Inflammatory macrophage (primary cell): Measurements from ENCODE around the gene ACTL8.

Source experiments
- DNase-seq, 2 donors: peaks; one replicate each; pipeline ENCODE4 v3.0.0-alpha.2; 2020 to 2022

Gene ACTL8

GRCh38 chr1:17772615-17773212, 17.6 kb downstream of the ACTL8 start:
- no peak for DNase-seq

DNA sequence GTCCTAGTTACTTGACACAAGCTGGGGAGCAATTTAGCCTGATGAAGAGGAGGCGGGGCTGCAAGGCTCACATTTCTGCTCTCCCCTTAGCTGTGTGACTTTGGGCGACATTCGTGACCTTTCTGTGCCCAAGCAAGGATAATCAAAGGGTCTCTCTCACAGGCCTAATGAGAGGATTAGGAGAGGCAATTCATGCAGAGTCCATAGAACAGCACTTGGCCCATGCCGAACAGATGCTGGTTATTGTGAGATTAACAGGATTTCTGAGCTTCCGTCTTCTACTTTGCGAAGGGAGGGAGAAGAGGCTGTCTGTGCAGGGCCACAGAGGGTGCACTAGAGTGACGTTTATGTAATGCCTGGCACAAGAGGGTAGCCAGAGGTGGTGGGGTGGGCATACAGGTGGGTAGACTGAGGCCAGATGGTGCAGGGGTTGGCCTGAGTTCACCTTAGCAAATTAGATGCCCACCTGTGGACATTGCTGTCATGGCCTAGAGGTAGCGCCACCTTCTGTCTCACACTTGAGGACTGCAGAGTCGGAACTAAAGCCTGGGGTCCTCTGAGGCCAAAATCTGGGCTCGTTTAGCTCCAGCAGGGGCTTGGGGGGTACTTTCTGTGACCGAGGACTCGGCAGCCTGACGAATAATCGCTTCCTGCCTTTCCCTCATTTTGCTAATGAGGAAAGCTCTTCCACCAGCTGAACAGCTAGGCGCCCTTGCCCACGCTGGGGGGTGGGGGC, 18.6 kb downstream of the ACTL8 start:
- DNase-seq, result no peak

- DNase-seq, result no peak
These were observed 19.3 kb downstream of the ACTL8 start for GRCh38 chr1:17774452-17774851.

DNA sequence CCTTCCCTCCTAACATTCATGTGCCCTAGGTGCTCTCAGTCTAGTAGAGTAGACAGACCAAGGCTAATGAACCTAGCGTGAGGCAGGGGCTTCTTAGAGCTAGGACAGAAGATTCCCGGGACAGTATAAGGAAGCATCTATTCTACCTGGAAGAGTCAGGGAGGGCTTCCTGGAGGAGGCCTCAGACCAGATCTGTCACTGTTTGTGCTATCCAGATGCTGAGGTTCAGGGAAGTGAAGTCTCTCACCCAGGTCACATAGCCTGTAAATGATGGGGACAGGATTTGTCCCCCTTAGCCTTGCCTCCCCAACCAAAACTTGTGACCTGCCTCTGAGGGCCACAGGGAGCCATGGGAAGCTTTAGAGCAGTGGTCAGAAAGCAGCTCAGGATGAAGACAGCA, 20.7 kb downstream of the ACTL8 start:
- no peak for DNase-seq

GRCh38 chr1:17776426-17776825, 21.3 kb downstream of the ACTL8 start:
- DNase-seq, result no peak

DNA sequence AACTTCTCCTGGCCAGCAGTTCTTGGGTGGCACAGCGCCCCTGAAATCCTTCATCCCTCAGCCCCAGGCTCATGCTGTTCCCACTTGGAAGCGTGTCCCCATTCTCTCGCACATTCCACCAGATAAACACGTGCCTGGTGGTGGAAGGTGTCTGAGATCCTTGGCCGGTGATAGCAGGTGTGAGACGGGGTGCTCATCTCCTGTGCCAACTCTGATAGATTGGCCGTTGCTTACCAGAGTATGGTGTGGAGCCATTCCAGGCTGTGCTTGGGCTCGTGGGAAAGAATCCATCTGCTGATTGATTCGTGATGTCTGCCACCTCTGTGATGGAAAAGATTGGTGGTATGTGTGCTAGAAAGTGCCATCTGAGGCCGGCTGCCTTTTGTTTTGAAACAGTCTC, 22.2 kb downstream of the ACTL8 start:
- DNase-seq, result no peak

DNA sequence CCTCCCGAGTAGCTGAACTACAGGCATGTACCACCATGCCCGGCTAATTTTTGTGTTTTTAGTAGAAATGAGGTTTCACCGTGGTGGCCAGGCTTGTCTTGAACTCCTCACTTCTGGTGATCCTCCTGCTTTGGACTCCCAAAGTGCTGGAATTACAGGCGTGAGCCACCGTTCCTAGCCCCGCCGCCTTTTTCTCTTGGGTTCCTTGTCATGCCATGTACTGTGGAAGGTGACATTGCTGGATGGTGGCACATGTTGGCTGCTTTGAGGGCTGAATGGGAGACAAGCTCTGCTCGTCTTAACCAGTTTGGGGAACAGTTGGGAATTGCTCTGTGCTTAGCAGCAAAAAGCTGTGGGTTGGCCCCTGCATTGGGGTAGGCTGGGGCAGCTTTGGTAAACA, 22.7 kb downstream of the ACTL8 start:
- DNase-seq, result no peak

GRCh38 chr1:17780916-17781315, 25.8 kb downstream of the ACTL8 start:
- no peak for DNase-seq

GRCh38 chr1:17789926-17790325, 34.8 kb downstream of the ACTL8 start:
- no peak for DNase-seq

GRCh38 chr1:17790383-17791054, 35.4 kb downstream of the ACTL8 start:
- DNase-seq, result no peak

- DNase-seq, result no peak
These were observed 35.9 kb downstream of the ACTL8 start for GRCh38 chr1:17791055-17791390.

DNA sequence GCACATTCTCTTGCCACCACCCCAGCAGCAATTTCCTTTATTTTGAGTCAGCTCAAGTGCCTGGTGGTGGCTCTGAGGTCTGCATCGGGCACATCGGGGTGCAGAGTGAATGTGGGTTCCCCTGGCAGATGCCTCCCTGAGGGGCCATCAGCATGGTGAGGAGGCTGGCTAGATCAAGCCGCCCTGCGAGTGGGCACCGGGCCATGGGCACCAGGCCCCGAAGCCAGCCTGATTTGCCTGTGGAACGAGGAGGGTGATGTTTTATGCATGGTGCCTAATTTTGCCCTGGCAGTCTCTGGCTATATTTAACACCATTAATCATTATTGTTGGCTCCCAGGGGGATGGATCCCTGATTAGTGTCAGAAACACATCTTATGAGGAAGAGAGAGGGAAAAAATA, 36.3 kb downstream of the ACTL8 start:
- no peak for DNase-seq

GRCh38 chr1:17792421-17792820, 37.3 kb downstream of the ACTL8 start:
- no peak for DNase-seq

DNA sequence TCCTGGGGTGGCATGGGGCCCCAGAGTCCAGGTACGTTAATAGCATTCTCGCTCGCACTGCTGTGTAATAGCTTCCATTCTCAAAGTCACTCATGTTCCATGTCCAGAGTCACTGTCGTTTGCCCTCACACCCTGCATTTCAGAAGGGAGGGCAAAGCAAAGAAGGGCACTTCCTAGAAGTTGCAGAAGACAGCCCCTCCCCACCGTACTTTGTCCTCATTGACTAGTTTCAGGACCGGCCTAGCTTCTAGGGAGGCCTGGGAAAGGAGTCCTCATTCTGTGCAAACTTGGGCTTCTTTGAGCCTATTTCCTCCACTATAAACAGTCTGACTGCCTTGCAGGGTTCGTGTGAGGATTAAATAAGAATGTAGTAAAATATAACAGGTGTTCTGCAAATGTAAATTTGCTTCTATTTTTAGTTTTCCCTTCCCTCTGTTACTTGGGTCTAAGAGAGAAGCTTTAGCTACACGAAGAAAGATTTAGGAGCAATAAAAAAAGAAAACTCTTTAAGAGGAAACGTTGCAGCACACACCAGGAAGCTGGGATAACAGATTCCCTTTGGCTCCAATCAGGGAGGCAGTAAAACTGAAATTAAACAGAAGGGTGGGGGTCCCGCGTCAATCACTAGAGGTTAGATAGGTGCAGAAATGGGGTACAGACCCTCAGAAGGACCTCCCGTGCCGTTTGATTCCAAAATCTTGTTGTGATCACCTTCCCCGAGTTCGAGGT, 40.1 kb downstream of the ACTL8 start:
- DNase-seq, result no peak

- no peak for DNase-seq
These were observed 40.9 kb downstream of the ACTL8 start for GRCh38 chr1:17795836-17796645.

DNA sequence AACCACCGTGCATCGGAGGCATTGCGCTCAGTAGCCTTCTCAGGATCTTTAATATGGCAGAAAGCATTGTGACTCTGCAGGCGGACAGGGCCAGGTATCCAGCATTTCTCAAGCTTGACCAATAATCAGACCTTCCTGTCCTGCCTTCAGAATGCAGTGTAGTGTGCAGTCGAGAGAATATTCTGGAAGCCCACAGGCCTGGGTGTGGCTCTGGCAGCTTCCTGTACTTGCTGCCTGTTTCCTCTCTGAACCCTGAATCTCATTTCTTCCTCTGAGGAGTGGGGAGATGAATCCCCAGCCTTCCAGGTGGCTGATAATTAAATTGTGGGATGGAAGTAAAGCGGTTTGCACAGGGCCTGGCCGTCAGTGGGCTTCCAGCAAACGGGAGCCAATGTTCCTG, 42.3 kb downstream of the ACTL8 start:
- no peak for DNase-seq

GRCh38 chr1:17798011-17798410, 42.9 kb downstream of the ACTL8 start:
- peak in 1 of 2 donors; percentile 5 for DNase-seq

DNA sequence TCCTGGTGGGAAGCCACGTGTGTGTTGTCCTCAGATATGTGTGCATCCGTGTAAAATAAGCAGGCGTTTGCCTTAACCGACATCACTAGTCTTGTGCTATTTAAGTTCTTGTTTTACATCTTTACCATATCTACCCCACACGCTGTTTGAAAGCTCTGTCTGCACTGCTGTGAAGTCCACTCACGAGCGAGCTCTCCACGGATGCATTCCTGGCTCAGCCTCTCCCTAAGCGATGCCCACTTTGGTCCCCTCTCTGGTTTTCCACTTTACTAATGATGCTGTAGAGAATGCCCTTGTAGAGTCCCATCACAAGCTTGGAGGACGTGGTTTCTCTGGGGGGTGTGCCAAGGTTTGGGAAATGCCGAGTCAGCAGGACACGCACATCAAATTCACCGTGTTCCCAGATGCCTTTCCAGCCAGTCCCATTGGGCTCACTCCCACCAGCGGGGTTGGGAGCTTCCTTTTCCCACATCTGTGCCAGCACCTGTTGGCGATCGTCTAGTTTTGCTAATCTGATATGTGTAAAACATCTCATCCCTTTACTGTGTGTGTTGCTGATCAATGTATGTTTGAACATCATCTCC, 43.8 kb downstream of the ACTL8 start:
- no peak for DNase-seq

DNA sequence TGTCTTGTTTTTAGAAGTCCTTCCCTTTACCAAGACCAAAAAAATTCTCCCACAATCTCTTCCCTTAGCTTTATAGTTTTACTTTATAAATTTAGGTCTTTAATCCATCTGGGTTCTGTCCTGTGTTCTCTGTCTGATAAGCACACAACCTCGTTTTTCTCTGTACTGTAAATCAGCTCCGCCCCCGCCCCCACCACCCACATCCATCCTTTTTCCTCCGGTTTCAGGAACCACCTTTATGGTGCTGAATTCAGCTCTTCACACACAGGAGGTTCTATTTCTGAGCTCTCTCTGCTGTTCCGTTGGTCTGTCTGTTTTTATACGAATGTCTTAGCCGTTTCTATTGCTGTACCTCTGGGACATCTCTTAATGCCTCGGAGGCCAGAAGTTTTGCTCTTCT, 44.5 kb downstream of the ACTL8 start:
- peak in 1 of 2 donors; percentile 8 for DNase-seq

- DNase-seq, result no peak
These were observed 47.0 kb downstream of the ACTL8 start for GRCh38 chr1:17802164-17802563.

DNA sequence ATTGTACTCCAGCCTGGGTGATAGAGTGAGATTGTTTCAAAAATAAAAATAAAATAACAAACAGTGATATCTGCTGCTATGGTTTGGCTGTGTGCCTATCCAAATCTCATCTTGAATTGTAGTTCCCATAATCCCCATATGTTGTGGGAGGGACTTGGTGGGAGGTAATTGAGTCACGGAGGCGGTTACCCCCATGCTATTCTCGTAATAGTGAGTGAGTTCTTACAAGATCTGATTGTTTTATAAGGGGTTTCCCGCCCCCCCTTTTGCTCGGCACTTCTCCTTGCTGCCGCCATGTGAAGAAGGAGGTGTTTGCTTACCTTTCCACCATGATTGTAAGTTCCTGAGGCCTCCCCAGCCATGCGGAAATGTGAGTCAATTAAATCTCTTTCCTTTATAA, 47.8 kb downstream of the ACTL8 start:
- no peak for DNase-seq
